ENCODE results near the gene SND1.

Gene SND1

GRCh38 chr7:127732306-127732705 lies 80.3 kb downstream of the SND1 start:
- DNase-seq: no peak

- DNase-seq: no peak
Observed at GRCh38 chr7:127733986-127734385, 82.0 kb downstream of the SND1 start.

GRCh38 chr7:127736511-127736910 lies 84.5 kb downstream of the SND1 start:
- no peak for DNase-seq

- DNase-seq: no peak
Observed at GRCh38 chr7:127738859-127739258, 86.9 kb downstream of the SND1 start.

- no peak for DNase-seq
Observed at GRCh38 chr7:127741764-127742375, 89.9 kb downstream of the SND1 start.

GRCh38 chr7:127745445-127745844 lies 93.5 kb downstream of the SND1 start:
- no peak for DNase-seq

- no peak for DNase-seq
Observed at GRCh38 chr7:127751062-127751461, 99.1 kb downstream of the SND1 start.

GRCh38 chr7:127751490-127752448 lies 99.8 kb downstream of the SND1 start:
- no peak for DNase-seq

- no peak for DNase-seq
Observed at GRCh38 chr7:127752829-127753228, 100.8 kb downstream of the SND1 start.

- DNase-seq: no peak
Observed at GRCh38 chr7:127754457-127754856, 102.5 kb downstream of the SND1 start.

GRCh38 chr7:127755521-127755920 lies 103.5 kb downstream of the SND1 start:
- DNase-seq: no peak

- no peak for DNase-seq
Observed at GRCh38 chr7:127755965-127756364, 104.0 kb downstream of the SND1 start.

- DNase-seq: no peak
Observed at GRCh38 chr7:127758105-127758504, 106.1 kb downstream of the SND1 start.

GRCh38 chr7:127758845-127759244 lies 106.9 kb downstream of the SND1 start:
- DNase-seq: no peak

- no peak for DNase-seq
Observed at GRCh38 chr7:127759945-127760421, 108.0 kb downstream of the SND1 start.

GRCh38 chr7:127760436-127761031 lies 108.5 kb downstream of the SND1 start:
- DNase-seq: no peak

- DNase-seq: no peak
Observed at GRCh38 chr7:127761196-127761595, 109.2 kb downstream of the SND1 start.

- DNase-seq: no peak
Observed at GRCh38 chr7:127764681-127765080, 112.7 kb downstream of the SND1 start.

GRCh38 chr7:127765150-127765549 lies 113.2 kb downstream of the SND1 start:
- no peak for DNase-seq

- DNase-seq: no peak
Observed at GRCh38 chr7:127766831-127767459, 115.0 kb downstream of the SND1 start.

GRCh38 chr7:127768241-127768640 lies 116.2 kb downstream of the SND1 start:
- DNase-seq: no peak

- no peak for DNase-seq
Observed at GRCh38 chr7:127769137-127769536, 117.1 kb downstream of the SND1 start.

- no peak for DNase-seq
Observed at GRCh38 chr7:127769696-127770400, 117.9 kb downstream of the SND1 start.

Measured in stimulated activated CD4-positive, alpha-beta T cell treated with anti-CD3 and anti-CD28 coated beads, Interleukin-4, amount 100 ng/mL, for 1 hour (primary cell).